Right atrium auricular region (tissue), 2 donors: ENCODE results near the gene MEIOB. TPM values are rescaled to one million over a fixed set of nuclear protein-coding genes. Genes with fewer than 3 reads are reported as not detected.

Experiments used
- DNase-seq: peaks from one replicate; pipeline ENCODE4 v3.0.0-alpha.2; 2019; ENCODE audit warnings: low spot score
- H3K27ac ChIP-seq, 2 donors: fragments of 200-600 bp; sonication (generic); 1 replicate in 1 of 2; 2 replicates in 1 of 2; pipeline ENCODE4 v1.5.1; 2016 to 2019
- H3K27me3 ChIP-seq, 2 donors: fragments of 200-600 bp; sonication (generic); one replicate each; pipeline versions ENCODE4 v1.5.1 to v1.6.0; 2017 to 2019
- H3K36me3 ChIP-seq: fragments of 200-600 bp; sonication (generic); one replicate; pipeline ENCODE4 v1.5.1; 2016
- H3K4me1 ChIP-seq, 2 donors: fragments of 200-600 bp; sonication (generic); one replicate each; pipeline versions ENCODE4 v1.5.1 to v1.6.0; 2017 to 2019
- H3K4me3 ChIP-seq, 2 donors: fragments of 200-600 bp; sonication (generic); 1 replicate in 1 of 2; 2 replicates in 1 of 2; pipeline ENCODE4 v1.5.1; 2017 to 2019; ENCODE audit warnings: mild to moderate bottlenecking in 1 of 2, moderate library complexity in 1 of 2
- H3K9me3 ChIP-seq, 2 donors: fragments of 200-600 bp; sonication (generic); one replicate each; pipeline ENCODE4 v1.5.1; 2019
- CTCF ChIP-seq, 2 donors: fragments of 200-600 bp; sonication (generic); IDR thresholded peaks; one replicate each; pipeline ENCODE4 v1.5.1; 2019; ENCODE audit warnings: antibody characterized with exemption in 2 of 2
- total RNA-seq, 2 donors: library from RNA; depleted of rRNA; stranded (reverse); fragments of >200 nt; gene quantifications; one replicate each; pipeline ENCODE4 v1.1.0, GENCODE V29; 2016

MEIOB gene
- total RNA-seq, 2 donors from 2014 or later: not detected

- Histone ChIP-seq H3K9me3 (no peaks in the 10 kb centered on the region), H3K27me3 (no peaks in the 10 kb centered on the region), H3K36me3 (no peaks in the 10 kb centered on the region), H3K4me1 (no peaks in the 10 kb centered on the region), H3K4me3 (no peak overlapping the region), H3K27ac (no peak overlapping the region)
- peak; percentile 41 to 72 for TF ChIP-seq CTCF (IDR thresholded peaks at IDR 0.05)
- no peak for DNase-seq
These were observed 8.1 kb downstream of the MEIOB start for GRCh38 chr16:1863681-1864460.

GRCh38 chr16:1862394-1862793, 9.6 kb downstream of the MEIOB start:
- no peak for TF ChIP-seq CTCF (IDR thresholded peaks at IDR 0.05)
- H3K36me3 ChIP-seq: no peaks in the 10 kb centered on the region
- no peaks in the 10 kb centered on the region for H3K4me1 ChIP-seq
- H3K27me3 ChIP-seq: no peaks in the 10 kb centered on the region
- no peak overlapping the region for H3K4me3 ChIP-seq
- no peak overlapping the region for H3K27ac ChIP-seq
- no peak for DNase-seq
- no peaks in the 10 kb centered on the region for H3K9me3 ChIP-seq

GRCh38 chr16:1861730-1862129, 10.2 kb downstream of the MEIOB start:
- Histone ChIP-seq H3K4me1 (no peaks in the 10 kb centered on the region), H3K27me3 (no peaks in the 10 kb centered on the region), H3K27ac (no peak overlapping the region), H3K9me3 (no peaks in the 10 kb centered on the region), H3K4me3 (no peak overlapping the region), H3K36me3 (no peaks in the 10 kb centered on the region)
- no peak for DNase-seq
- no peak for TF ChIP-seq CTCF (IDR thresholded peaks at IDR 0.05)

GRCh38 chr16:1859650-1860049, 12.3 kb downstream of the MEIOB start:
- no peak for TF ChIP-seq CTCF (IDR thresholded peaks at IDR 0.05)
- Histone ChIP-seq H3K4me3 (no peak overlapping the region), H3K4me1 (no peaks in the 10 kb centered on the region), H3K27ac (no peak overlapping the region), H3K27me3 (no peaks in the 10 kb centered on the region), H3K9me3 (no peaks in the 10 kb centered on the region), H3K36me3 (no peaks in the 10 kb centered on the region)
- DNase-seq: no peak

- no peak for TF ChIP-seq CTCF (IDR thresholded peaks at IDR 0.05)
- Histone ChIP-seq H3K27me3 (no peaks in the 10 kb centered on the region), H3K27ac (no peak overlapping the region)
These were observed 13.6 kb downstream of the MEIOB start for GRCh38 chr16:1858189-1858865.

More at GRCh38 chr16:1858189-1858865, 13.6 kb downstream of the MEIOB start:
- Histone ChIP-seq H3K36me3 (no peaks in the 10 kb centered on the region), H3K9me3 (no peaks in the 10 kb centered on the region), H3K4me1 (no peaks in the 10 kb centered on the region), H3K4me3 (no peak overlapping the region)
- DNase-seq: no peak
